GM20000 (cell line): ENCODE data around the gene UNC5B.

Source experiments
- DNase-seq: peaks from one replicate; pipeline ENCODE4 v3.0.0; 2012; ENCODE audit warnings: low spot score
- TF ChIP-seq, protein P1 (sequence below): IDR thresholded peaks from 2 replicates; pipeline ENCODE4 v1.5.1; 2012; ENCODE audit warnings: mild to moderate bottlenecking, control low read depth; ENCODE audit errors: extremely low read depth, missing control alignments

The UNC5B gene

DNA sequence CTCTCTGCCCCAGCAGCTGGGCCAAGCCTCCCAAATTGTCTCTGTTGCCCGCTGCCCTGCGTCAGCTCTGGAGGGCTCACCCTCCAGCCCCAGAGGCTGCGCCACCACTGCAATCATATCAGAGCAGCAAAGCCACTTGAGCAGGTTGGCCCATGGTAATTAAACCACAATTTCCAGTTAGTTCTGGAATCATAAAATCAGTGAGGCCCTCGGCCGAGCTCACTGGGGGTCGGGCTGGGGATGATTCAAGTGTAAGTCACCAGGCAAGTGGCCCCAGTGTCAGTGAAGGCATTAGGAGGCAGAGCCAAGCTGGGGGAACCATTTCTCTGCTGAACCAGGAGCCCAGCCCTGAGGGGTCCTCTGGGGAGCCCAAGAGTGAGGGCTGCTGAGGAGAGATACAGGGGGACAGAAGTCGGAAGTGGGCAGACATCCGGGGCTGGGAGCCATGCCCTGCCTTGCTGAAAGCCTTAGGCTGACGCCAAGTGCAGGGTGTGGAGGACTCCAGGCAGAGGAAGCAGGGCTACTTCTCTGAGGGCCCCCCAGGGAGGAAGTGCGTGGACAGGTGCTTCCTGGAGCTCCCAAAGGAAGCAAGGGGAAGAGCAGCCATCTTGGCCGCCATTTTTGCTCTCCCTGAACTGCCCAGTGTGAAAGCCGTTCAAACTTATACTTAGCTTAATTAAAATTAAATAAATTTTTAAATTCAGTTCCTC is 77.2 kb downstream of the UNC5B start:
- no peak for DNase-seq
- TF ChIP-seq, protein P1, sequence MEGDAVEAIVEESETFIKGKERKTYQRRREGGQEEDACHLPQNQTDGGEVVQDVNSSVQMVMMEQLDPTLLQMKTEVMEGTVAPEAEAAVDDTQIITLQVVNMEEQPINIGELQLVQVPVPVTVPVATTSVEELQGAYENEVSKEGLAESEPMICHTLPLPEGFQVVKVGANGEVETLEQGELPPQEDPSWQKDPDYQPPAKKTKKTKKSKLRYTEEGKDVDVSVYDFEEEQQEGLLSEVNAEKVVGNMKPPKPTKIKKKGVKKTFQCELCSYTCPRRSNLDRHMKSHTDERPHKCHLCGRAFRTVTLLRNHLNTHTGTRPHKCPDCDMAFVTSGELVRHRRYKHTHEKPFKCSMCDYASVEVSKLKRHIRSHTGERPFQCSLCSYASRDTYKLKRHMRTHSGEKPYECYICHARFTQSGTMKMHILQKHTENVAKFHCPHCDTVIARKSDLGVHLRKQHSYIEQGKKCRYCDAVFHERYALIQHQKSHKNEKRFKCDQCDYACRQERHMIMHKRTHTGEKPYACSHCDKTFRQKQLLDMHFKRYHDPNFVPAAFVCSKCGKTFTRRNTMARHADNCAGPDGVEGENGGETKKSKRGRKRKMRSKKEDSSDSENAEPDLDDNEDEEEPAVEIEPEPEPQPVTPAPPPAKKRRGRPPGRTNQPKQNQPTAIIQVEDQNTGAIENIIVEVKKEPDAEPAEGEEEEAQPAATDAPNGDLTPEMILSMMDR, result no peak

DNA sequence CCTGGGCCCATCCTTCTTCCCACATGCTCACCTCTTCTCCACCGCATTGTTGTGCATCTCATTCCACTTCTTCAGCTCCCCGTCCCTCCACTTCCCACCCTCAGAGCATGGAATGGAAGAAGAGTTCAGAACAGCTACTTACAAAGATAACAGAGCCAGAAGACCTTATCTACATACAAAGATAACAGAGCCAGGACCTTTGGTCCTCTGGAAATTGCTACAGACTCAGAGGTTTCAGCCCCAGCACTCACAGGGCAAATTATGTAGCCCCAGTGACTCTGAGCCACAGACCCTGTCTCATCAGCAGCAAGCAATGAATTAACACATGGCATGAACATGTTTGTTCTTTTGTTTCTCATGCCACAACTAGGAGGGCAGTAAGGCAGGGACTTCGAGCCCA is 78.0 kb downstream of the UNC5B start:
- TF ChIP-seq, protein P1, result no peak
- DNase-seq, result no peak

DNA sequence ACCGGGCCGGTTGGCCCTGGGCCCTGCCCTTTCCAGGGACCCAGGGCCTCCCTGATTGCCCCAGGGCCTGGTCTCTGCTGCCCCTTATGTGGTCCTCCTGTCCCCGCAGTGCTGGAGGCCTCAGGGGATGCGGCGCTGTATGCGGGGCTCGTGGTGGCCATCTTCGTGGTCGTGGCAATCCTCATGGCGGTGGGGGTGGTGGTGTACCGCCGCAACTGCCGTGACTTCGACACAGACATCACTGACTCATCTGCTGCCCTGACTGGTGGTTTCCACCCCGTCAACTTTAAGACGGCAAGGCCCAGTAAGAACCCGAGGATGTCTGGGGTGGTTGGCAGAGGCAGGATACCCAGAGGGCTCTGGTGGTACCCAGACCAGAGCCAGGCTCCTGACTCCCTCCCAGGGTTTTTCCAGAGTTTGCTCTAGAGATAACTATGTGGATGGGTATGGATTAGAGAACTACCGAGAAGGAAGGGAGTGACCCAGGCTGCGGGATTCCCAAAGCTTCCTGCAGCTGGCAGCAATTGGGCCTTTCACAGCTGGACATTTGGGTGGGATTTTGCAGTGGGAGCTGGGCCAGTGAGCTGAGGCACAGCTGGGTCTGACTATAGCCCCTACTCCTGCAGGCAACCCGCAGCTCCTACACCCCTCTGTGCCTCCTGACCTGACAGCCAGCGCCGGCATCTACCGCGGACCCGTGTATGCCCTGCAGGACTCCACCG is 78.6 kb downstream of the UNC5B start:
- TF ChIP-seq, protein P1, result no peak
- DNase-seq, result no peak

DNA sequence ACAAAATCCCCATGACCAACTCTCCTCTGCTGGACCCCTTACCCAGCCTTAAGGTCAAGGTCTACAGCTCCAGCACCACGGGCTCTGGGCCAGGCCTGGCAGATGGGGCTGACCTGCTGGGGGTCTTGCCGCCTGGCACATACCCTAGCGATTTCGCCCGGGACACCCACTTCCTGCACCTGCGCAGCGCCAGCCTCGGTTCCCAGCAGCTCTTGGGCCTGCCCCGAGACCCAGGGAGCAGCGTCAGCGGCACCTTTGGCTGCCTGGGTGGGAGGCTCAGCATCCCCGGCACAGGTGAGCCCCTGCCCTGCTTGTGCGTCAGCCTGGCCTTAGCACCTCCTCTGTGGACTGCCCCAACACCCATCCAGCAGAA is 79.1 kb downstream of the UNC5B start:
- TF ChIP-seq, protein P1, result no peak
- no peak for DNase-seq

DNA sequence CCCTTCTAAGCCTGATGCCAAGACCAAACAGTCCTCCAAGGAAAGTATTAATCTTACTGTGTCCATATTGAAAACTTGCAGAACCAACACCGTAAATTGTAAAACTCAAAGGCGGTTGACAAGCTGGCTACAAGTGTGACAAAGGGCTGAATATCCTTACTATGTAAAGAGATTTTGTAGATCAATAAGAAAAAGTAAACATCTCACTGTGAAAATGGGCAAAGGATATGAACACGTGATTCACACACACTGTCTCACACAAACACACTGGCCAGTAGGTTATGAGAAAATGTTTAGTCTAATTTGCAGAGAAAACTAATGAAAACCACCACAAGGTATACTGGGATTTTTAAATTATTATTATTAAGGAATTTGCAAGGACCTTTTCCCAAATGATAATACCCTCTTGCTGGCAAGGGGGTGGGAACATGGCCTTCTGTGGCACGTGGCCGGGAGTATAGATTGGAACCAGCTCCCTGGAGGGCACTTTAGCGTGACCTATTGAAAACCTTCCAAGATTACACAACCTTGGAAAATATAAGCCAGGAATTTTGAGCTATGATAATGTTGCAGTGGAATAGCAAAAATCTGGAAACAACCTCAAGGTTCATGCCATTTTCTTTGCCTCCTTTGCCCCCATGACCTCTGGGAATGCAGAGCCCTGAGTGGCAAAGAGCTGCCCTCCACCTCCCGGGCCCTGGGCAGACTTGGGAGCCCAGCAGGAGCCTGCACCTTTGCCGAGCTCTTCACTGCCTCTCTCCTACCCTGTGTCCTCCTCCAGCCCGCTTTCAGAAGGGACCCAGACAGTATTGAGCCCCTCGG is 80.5 kb downstream of the UNC5B start:
- TF ChIP-seq, protein P1, result no peak

DNA sequence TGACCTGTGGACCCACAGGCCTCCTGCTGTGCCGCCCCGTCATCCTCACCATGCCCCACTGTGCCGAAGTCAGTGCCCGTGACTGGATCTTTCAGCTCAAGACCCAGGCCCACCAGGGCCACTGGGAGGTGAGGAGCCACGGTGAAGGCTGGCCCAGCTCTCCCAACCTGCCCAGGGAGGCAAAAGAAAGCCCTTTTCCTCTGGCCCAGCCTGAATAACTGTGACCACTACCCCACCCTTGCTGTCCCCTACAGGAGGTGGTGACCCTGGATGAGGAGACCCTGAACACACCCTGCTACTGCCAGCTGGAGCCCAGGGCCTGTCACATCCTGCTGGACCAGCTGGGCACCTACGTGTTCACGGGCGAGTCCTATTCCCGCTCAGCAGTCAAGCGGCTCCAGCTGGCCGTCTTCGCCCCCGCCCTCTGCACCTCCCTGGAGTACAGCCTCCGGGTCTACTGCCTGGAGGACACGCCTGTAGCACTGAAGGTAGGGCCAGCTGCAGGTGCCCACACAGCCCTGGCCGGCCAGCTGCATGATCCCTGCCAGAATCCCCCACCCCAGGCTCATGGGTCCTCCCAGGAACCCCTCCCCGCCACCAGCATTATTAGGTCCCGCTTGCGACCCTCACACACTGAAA is 81.2 kb downstream of the UNC5B start:
- TF ChIP-seq, protein P1, result no peak
- no peak for DNase-seq

More for the DNA sequence above, 80.5 kb downstream of the UNC5B start:
- DNase-seq, result no peak

DNA sequence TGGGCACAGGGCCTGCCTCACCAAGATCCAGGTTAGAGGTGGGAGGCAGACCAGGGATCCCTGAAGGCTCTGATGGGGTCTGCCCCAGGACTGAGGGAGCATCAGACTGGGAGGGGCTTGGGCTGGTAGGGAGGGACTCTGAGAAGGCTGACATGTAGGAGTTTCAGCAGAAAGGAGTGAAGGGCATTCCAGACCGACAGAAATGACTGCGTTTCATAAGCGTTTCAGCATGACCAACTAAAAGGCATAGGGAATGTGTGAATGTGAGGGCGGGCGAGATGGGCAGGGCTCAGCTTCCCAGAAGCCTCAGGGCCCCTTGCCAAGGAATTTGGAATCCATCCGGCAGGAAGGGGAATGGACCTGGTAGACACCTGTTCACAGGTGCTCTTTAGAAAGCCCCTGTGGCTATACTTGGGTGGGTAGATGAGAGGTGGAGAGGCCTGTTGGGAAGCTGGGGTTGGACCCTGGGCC is 81.8 kb downstream of the UNC5B start:
- TF ChIP-seq, protein P1, result no peak

More for the DNA sequence above, 81.8 kb downstream of the UNC5B start:
- no peak for DNase-seq
